ENCODE data around the gene FCN1.
A peak's percentile ranks its signal among the peaks of the same experiment; 100 is the strongest.

Gene FCN1

GRCh38 chr9:134936346-134937163 lies 18.8 kb upstream of the FCN1 start:
- peak; percentile 8 to 55 for DNase-seq

GRCh38 chr9:134935701-134936345 lies 18.1 kb upstream of the FCN1 start:
- no peak for DNase-seq

GRCh38 chr9:134935056-134935640 lies 17.4 kb upstream of the FCN1 start:
- no peak for DNase-seq

- no peak for DNase-seq
Measured at GRCh38 chr9:134933076-134933659, 15.5 kb upstream of the FCN1 start.

GRCh38 chr9:134932606-134933005 lies 14.9 kb upstream of the FCN1 start:
- no peak for DNase-seq

- DNase-seq: no peak
Measured at GRCh38 chr9:134932171-134932570, 14.5 kb upstream of the FCN1 start.

GRCh38 chr9:134930398-134930797 lies 12.7 kb upstream of the FCN1 start:
- peak in 1 of 2 donors; percentile 32 for DNase-seq

GRCh38 chr9:134929193-134930158 lies 11.8 kb upstream of the FCN1 start:
- DNase-seq: peak; percentile 8 to 62

GRCh38 chr9:134928436-134929192 lies 10.9 kb upstream of the FCN1 start:
- DNase-seq: no peak

- peak in 1 of 2 donors; percentile 42 for DNase-seq
Measured at GRCh38 chr9:134925011-134925511, 7.3 kb upstream of the FCN1 start.

- no peak for DNase-seq
Measured at GRCh38 chr9:134923466-134923865, 5.8 kb upstream of the FCN1 start.

GRCh38 chr9:134922932-134923240 lies 5.2 kb upstream of the FCN1 start:
- DNase-seq: peak in 1 of 2 donors; percentile 28

GRCh38 chr9:134922066-134922931 lies 4.6 kb upstream of the FCN1 start:
- peak in 1 of 2 donors; percentile 57 for DNase-seq

- peak in 1 of 2 donors; percentile 19 for DNase-seq
Measured at GRCh38 chr9:134919303-134919702, 1.6 kb upstream of the FCN1 start.

- no peak for DNase-seq
Measured at GRCh38 chr9:134918646-134919045, 934 bp upstream of the FCN1 start.

GRCh38 chr9:134916161-134916665 lies 1.5 kb downstream of the FCN1 start:
- no peak for DNase-seq

- no peak for DNase-seq
Measured at GRCh38 chr9:134915046-134915985, 2.4 kb downstream of the FCN1 start.

GRCh38 chr9:134914501-134914834 lies 3.2 kb downstream of the FCN1 start:
- DNase-seq: no peak

Measured in CD4-positive, alpha-beta T cell treated with Interleukin-1 beta for 1 hour (primary cell).